HFF-Myc (cell line): ENCODE measurements around the gene IL17C.

Source experiments
- DNase-seq: peaks from one replicate; pipeline ENCODE4 v3.0.0-alpha.2; 2011; ENCODE audit warnings: low read depth; ENCODE audit errors: extremely low read depth
- H3K4me3 ChIP-seq: replicated peaks from 2 replicates; pipeline ENCODE4 v1.5.1; 2011; ENCODE audit warnings: low read depth, mild to moderate bottlenecking, control low read depth, low read length
- TF ChIP-seq, protein P1 (sequence below): IDR thresholded peaks from 2 replicates; pipeline ENCODE4 v1.5.1; 2012; ENCODE audit warnings: mild to moderate bottlenecking, low read depth, low read length, control low read depth; ENCODE audit errors: missing control alignments

Gene IL17C

DNA sequence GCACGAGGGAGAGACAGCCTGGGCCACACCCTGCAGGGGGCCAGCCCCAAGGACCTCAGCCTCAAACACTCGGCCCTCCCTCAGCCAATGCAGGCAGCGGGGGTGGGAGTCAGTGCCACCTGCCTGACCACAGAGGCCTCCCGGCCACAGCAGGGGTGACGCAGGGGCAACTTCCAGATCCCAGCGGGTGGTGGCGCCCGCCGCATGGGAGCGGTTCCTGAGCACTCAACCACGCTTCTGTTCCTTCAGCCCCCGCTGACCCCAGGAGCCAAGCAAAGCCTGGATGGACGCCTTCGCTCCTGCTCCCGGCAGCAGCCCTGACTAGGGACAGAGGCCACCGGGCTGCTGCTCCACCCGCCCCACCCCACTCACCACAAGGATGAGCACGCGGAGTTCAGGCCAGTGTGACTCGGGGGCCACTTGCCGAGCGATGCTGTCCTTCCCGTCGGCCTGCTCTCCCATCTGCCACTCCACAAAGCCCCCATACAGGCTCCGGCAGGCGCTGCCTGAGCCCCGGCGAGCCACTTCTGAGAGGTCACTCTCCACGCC lies 17.4 kb downstream of the IL17C start:
- no peak for DNase-seq
- TF ChIP-seq, protein P1, sequence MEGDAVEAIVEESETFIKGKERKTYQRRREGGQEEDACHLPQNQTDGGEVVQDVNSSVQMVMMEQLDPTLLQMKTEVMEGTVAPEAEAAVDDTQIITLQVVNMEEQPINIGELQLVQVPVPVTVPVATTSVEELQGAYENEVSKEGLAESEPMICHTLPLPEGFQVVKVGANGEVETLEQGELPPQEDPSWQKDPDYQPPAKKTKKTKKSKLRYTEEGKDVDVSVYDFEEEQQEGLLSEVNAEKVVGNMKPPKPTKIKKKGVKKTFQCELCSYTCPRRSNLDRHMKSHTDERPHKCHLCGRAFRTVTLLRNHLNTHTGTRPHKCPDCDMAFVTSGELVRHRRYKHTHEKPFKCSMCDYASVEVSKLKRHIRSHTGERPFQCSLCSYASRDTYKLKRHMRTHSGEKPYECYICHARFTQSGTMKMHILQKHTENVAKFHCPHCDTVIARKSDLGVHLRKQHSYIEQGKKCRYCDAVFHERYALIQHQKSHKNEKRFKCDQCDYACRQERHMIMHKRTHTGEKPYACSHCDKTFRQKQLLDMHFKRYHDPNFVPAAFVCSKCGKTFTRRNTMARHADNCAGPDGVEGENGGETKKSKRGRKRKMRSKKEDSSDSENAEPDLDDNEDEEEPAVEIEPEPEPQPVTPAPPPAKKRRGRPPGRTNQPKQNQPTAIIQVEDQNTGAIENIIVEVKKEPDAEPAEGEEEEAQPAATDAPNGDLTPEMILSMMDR, result no peak
- H3K4me3 ChIP-seq, result no peak overlapping the region

DNA sequence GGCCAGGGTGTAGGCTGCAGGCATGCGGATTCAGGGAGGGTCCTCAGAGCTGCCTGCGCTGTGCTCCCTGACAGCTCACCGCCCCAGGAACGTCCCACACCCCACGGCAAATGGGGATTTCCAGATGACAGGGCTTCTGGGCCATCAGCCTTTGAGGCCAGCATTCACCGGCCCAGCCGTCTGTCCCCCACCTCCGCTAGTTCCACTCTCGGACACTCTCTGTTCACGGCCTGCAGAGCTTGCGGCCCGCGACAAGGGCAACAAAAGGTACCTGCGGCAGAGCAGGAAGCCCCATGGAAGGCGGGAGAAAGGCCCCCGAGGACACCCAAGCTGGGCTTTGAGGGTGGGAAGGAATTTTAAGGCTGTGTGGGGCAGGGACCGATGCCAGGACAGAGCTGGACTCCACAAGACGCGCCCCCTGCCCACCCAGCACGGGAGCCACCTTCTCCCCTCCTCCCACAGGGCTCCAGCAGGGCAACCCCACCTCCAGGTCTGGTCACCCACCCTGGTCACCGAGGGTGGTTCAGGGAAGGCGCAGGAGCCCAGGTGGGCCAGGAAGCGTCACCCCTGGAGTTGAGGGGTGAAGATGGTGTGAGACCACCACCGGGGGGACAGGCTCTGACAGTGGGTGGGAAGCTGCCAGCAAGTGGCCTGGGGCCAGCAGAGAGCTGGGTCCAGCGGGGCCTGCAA lies 18.1 kb downstream of the IL17C start:
- TF ChIP-seq, protein P1, result no peak
- no peak overlapping the region for H3K4me3 ChIP-seq
- DNase-seq, result no peak

DNA sequence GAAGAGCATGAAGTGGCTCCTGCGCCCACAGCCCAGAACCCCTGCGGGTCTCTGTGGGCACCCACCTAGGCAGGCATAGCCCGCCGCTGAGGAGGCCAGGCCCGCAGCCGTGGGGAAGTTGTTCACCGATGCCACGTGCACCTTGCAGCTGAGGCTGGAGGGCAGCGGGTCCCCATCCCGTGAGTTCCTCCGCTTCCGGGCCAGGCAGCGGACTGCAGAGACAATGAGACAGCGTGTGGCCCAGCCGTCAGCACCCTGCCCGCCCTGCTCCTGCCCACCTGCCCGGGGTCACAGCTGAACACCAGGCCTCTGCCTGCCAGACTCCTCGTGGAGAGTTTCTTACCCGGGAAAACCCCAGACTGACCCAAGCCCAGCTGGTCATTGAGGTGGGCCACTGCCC lies 19.0 kb downstream of the IL17C start:
- DNase-seq, result no peak
- H3K4me3 ChIP-seq, result no peak overlapping the region
- TF ChIP-seq, protein P1, result no peak

DNA sequence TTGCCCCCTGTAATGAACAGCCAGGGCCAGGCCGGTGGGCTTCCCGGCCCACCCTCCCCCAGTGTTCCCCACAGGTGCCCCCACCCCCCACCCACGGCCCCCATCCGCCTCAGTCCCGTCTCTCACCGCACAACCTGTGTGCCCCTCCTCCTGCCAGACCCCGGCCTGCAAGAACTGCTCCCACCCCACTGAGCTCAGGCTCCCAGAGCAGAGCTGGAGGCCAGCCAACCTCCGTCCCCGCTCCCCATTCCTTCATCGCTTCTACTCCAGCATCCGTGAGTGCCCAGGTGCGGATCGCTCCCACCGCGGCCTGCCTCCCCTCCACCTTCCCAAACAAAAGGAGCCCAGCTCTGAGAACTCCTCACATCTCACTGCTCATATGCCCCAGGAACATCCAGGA lies 20.3 kb downstream of the IL17C start:
- no peak overlapping the region for H3K4me3 ChIP-seq
- TF ChIP-seq, protein P1, result no peak
- no peak for DNase-seq

DNA sequence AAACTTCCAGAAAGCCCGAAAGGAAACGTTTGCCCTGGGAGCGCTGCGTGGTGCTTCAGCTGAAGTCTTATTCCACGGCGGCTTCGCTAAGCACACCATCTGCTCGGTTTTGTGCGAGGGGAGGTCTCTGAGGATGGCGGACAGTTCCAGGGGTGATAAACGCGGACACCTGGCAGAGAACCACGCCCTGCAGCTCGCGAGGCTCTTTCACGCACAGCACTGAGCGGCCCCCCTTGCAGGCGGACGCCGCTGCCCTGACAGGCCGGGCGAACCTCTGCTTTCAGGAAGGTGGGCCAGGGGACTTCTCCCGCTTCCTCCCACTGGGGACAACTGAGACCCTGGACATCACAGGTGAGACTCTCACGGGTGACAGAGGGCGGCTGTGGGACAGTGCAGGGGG lies 20.8 kb downstream of the IL17C start:
- DNase-seq, result no peak

DNA sequence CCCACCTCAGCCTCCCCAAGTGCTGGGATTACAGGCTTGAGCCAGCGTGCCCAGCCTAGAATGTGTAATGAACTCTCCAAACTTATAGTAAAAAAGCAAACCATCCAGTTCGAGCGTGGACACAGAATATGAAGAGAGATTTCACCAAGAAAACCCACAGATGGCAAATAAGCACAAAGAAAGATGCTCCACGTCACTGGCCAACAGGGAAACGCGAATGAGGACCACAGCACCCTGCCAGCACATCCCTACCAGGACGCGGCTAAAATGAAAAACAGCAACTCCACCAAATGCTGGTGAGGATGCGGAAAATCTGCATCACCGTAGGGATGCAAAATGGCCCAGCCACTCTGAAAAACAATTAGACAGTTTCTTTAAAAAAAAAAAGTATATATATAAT lies 23.1 kb downstream of the IL17C start:
- DNase-seq, result no peak
- peak overlapping the region; percentile 83 for H3K4me3 ChIP-seq

More for the DNA sequence above, 20.8 kb downstream of the IL17C start:
- TF ChIP-seq, protein P1, result no peak
- no peak overlapping the region for H3K4me3 ChIP-seq

More for the DNA sequence above, 23.1 kb downstream of the IL17C start:
- TF ChIP-seq, protein P1, result no peak
